Measurements from ENCODE around the gene EPS8L3.

DNA sequence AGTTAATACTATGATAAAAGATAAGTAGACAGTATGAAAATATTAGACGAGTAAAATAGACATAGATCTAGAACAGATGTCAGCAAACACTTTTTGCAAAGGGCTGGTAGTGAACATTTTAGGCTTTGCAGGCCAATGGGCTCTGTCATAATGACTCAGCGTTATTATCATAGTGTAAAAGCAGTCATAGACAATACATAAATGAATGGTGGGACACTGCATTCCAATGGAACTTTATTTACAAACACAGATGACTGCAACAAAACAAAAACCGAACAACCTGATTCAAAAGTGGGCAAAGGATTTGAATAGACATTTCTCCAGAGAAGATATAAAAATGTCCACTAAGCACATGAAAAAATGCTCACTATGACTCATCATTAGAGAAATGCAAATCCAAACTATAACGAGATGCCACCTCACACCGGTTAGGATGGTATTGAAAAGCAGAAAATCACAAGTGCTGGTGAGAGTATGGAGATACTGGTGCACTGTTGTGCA, 44.3 kb downstream of the EPS8L3 start:
- TF ChIP-seq SP1 (IDR thresholded peaks at IDR 0.05; ENCODE audit: low read depth) (no peak), CEBPB (IDR thresholded peaks at IDR 0.05; ENCODE audit: low read depth) (no peak), CTCF (IDR thresholded peaks at IDR 0.05 in 2 of 3, conservative IDR thresholded peaks at IDR 0.05 in 1 of 3; ENCODE audit: borderline replicate concordance in 1 of 3, insufficient read depth in 1 of 3, low read depth in 2 of 3, low read length in 2 of 3) (no peak), POLR2A (IDR thresholded peaks at IDR 0.05; ENCODE audit: borderline replicate concordance, extremely low read depth, insufficient read depth, insufficient read length) (no peak), MAX (IDR thresholded peaks at IDR 0.05) (no peak), EZH2 (IDR thresholded peaks at IDR 0.05) (no peak), JUND (IDR thresholded peaks at IDR 0.05) (no peak), RAD21 (IDR thresholded peaks at IDR 0.05; ENCODE audit: low read depth) (no peak), TCF7L2 (IDR thresholded peaks at IDR 0.05; ENCODE audit: borderline replicate concordance, extremely low read depth, insufficient read depth, insufficient read length) (no peak)

Measured in HCT116 (cell line).